GM10847 (cell line): ENCODE data around the gene PIP4K2C.

Source experiments
- POLR2A ChIP-seq: IDR thresholded peaks from 2 replicates; pipeline ENCODE4 v1.6.1; 2011; ENCODE audit not compliant: insufficient read length; ENCODE audit errors: extremely low read depth

The PIP4K2C gene

GRCh38 chr12:57620936-57621496 lies 30.0 kb downstream of the PIP4K2C start:
- no peak for TF ChIP-seq POLR2A

- no peak for TF ChIP-seq POLR2A
Observed at GRCh38 chr12:57621497-57622292, 30.7 kb downstream of the PIP4K2C start.

GRCh38 chr12:57622293-57623245 lies 31.6 kb downstream of the PIP4K2C start:
- no peak for TF ChIP-seq POLR2A

- TF ChIP-seq POLR2A = no peak
Observed at GRCh38 chr12:57623385-57623784, 32.4 kb downstream of the PIP4K2C start.

GRCh38 chr12:57623811-57624390 lies 32.9 kb downstream of the PIP4K2C start:
- TF ChIP-seq POLR2A = no peak

GRCh38 chr12:57624441-57625220 lies 33.6 kb downstream of the PIP4K2C start:
- no peak for TF ChIP-seq POLR2A

- TF ChIP-seq POLR2A = no peak
Observed at GRCh38 chr12:57625261-57626032, 34.5 kb downstream of the PIP4K2C start.

GRCh38 chr12:57626111-57626920 lies 35.3 kb downstream of the PIP4K2C start:
- no peak for TF ChIP-seq POLR2A

GRCh38 chr12:57626921-57627445 lies 36.0 kb downstream of the PIP4K2C start:
- no peak for TF ChIP-seq POLR2A

- no peak for TF ChIP-seq POLR2A
Observed at GRCh38 chr12:57627501-57628279, 36.7 kb downstream of the PIP4K2C start.

GRCh38 chr12:57628280-57629191 lies 37.5 kb downstream of the PIP4K2C start:
- TF ChIP-seq POLR2A = no peak
